ENCODE data around the gene ICOSLG.
"Not testable (repeated sequence)": the region's sequence is repeated elsewhere in the genome, so short reads cannot be mapped to it uniquely, and the experiment has no call there.

DNA sequence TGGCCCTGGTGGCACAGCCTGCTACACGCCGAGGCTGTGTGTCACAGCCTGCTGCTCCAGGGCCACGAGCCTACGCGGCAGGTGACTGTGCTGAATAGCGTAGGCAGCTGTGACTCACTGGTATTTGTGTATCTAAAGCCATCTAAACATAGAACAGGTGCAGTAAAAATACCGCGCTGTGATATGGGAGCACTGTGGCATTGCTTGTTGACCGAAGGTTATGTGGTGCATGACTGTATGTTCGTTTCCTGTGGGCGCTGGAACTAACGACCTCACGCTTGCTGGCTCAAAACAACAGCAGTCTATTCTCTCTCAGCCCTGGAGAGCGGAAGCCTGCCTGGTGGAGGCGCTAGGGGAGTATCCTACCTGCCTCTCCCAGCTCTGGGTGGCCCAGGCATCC, 3.2 kb upstream of the ICOSLG start:
- TF ChIP-seq TBX2 (CRISPR knock-in tag; IDR thresholded peaks at IDR 0.05; ENCODE audit: borderline replicate concordance); JARID2 (CRISPR knock-in tag; IDR thresholded peaks at IDR 0.05; ENCODE audit: insufficient replicate concordance); ZFP37 (CRISPR knock-in tag; IDR thresholded peaks at IDR 0.05; ENCODE audit: borderline replicate concordance); RFX3 (CRISPR knock-in tag; IDR thresholded peaks at IDR 0.05); HDAC6 (IDR thresholded peaks at IDR 0.05; ENCODE audit: low read depth, low read length): not testable (repeated sequence)
- TF ChIP-seq, protein P1, sequence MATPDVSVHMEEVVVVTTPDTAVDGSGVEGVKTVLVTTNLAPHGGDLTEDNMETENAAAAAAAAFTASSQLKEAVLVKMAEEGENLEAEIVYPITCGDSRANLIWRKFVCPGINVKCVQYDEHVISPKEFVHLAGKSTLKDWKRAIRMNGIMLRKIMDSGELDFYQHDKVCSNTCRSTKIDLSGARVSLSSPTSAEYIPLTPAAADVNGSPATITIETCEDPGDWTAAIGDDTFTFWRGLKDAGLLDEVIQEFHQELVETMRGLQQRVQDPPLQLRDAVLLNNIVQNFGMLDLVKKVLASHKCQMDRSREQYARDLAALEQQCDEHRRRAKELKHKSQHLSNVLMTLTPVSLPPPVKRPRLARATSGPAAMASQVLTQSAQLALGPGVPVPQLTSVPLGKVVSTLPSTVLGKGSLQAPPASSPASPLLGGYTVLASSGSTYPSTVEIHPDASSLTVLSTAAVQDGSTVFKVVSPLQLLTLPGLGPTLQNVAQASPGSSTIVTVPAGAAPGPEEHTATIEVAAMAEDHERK (CRISPR knock-in tag; IDR thresholded peaks at IDR 0.05; ENCODE audit: low read depth), result not testable (repeated sequence)
- TF ChIP-seq, protein P2, sequence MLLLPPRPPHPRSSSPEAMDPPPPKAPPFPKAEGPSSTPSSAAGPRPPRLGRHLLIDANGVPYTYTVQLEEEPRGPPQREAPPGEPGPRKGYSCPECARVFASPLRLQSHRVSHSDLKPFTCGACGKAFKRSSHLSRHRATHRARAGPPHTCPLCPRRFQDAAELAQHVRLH (CRISPR knock-in tag; IDR thresholded peaks at IDR 0.05; ENCODE audit: borderline replicate concordance, low read depth), result not testable (repeated sequence)
- TF ChIP-seq, protein P3, sequence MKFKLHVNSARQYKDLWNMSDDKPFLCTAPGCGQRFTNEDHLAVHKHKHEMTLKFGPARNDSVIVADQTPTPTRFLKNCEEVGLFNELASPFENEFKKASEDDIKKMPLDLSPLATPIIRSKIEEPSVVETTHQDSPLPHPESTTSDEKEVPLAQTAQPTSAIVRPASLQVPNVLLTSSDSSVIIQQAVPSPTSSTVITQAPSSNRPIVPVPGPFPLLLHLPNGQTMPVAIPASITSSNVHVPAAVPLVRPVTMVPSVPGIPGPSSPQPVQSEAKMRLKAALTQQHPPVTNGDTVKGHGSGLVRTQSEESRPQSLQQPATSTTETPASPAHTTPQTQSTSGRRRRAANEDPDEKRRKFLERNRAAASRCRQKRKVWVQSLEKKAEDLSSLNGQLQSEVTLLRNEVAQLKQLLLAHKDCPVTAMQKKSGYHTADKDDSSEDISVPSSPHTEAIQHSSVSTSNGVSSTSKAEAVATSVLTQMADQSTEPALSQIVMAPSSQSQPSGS (CRISPR knock-in tag; IDR thresholded peaks at IDR 0.05), result not testable (repeated sequence)
- TF ChIP-seq, protein P4, sequence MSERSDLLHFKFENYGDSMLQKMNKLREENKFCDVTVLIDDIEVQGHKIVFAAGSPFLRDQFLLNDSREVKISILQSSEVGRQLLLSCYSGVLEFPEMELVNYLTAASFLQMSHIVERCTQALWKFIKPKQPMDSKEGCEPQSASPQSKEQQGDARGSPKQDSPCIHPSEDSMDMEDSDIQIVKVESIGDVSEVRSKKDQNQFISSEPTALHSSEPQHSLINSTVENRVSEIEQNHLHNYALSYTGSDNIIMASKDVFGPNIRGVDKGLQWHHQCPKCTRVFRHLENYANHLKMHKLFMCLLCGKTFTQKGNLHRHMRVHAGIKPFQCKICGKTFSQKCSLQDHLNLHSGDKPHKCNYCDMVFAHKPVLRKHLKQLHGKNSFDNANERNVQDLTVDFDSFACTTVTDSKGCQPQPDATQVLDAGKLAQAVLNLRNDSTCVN (CRISPR knock-in tag; IDR thresholded peaks at IDR 0.05; ENCODE audit: borderline replicate concordance), result not testable (repeated sequence)
